ENCODE data around the gene CCDC83. TPM values are rescaled to one million over a fixed set of nuclear protein-coding genes. Genes with fewer than 3 reads are reported as not detected.
"Not testable (repeated sequence)": the region's sequence is repeated elsewhere in the genome, so short reads cannot be mapped to it uniquely, and the experiment has no call there.

CCDC83 gene
- total RNA-seq, 2 donors from 2014 or later = 0.22 TPM; not detected in 1

GRCh38 chr11:85822814-85823213 lies 32.4 kb upstream of the CCDC83 start:
- H3K36me3 Mint-ChIP-seq (ENCODE audit: low read depth) = no peaks in the 10 kb centered on the region
- H3K4me3 Mint-ChIP-seq = no peak overlapping the region
- peak overlapping the region; percentile 100 for H3K27ac Mint-ChIP-seq
- H3K9me3 ChIP-seq (ENCODE audit: control insufficient read depth, low read length, poor library complexity, severe bottlenecking) = no peaks in the 10 kb centered on the region
- no peak for DNase-seq
- H3K27me3 Mint-ChIP-seq = no peaks in the 10 kb centered on the region
- H3K4me1 Mint-ChIP-seq = peaks cover 63% of the 10 kb centered on the region
- ATAC-seq = no peak

DNA sequence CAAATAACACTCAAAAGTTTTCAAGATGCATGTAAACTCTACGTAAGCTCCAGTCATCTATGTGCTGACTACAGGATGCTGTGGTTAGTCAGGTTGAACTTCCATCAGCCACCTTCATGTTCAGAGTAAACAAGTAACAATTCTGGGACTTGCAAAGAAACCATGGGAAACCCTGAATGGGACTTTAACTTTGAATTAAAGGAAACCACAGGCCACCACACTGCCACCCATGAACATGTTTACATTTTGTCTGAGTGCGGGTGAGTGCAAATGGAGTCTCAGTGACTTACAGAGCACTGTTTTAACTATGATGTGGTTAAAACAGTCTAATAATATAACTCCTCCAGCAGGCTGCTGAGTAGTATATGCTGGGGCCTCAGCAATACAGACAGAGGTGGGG lies 31.4 kb upstream of the CCDC83 start:
- Mint-ChIP-seq H3K4me1 (peaks cover 64% of the 10 kb centered on the region), H3K36me3 (ENCODE audit: low read depth) (no peaks in the 10 kb centered on the region), H3K4me3 (peak overlapping the region; percentile 91), H3K27ac (peak overlapping the region; percentile 100), H3K27me3 (no peaks in the 10 kb centered on the region)
- H3K9me3 ChIP-seq (ENCODE audit: control insufficient read depth, low read length, poor library complexity, severe bottlenecking) = no peaks in the 10 kb centered on the region
- ATAC-seq = peak; percentile 86
- DNase-seq = peak; percentile 20 to 66 (median 43)

GRCh38 chr11:85825616-85826015 lies 29.6 kb upstream of the CCDC83 start:
- Mint-ChIP-seq H3K27ac (peak overlapping the region; percentile 100), H3K4me3 (peak overlapping the region; percentile 66), H3K36me3 (ENCODE audit: low read depth) (no peaks in the 10 kb centered on the region), H3K27me3 (no peaks in the 10 kb centered on the region), H3K4me1 (peaks cover 61% of the 10 kb centered on the region)
- DNase-seq (no peak), ATAC-seq (no peak)
- no peaks in the 10 kb centered on the region for H3K9me3 ChIP-seq (ENCODE audit: control insufficient read depth, low read length, poor library complexity, severe bottlenecking)

GRCh38 chr11:85826116-85826855 lies 28.9 kb upstream of the CCDC83 start:
- peaks cover 59% of the 10 kb centered on the region for H3K4me1 Mint-ChIP-seq
- ATAC-seq = no peak
- peak overlapping the region; percentile 65 for H3K4me3 Mint-ChIP-seq
- H3K9me3 ChIP-seq (ENCODE audit: control insufficient read depth, low read length, poor library complexity, severe bottlenecking) = no peaks in the 10 kb centered on the region
- H3K27ac Mint-ChIP-seq = peak overlapping the region; percentile 100
- H3K36me3 Mint-ChIP-seq (ENCODE audit: low read depth) = no peaks in the 10 kb centered on the region
- no peak for DNase-seq
- no peaks in the 10 kb centered on the region for H3K27me3 Mint-ChIP-seq

GRCh38 chr11:85827748-85828639 lies 27.2 kb upstream of the CCDC83 start:
- peaks cover 45% of the 10 kb centered on the region for H3K4me1 Mint-ChIP-seq
- ATAC-seq (peak; percentile 51), DNase-seq (no peak)
- H3K9me3 ChIP-seq (ENCODE audit: control insufficient read depth, low read length, poor library complexity, severe bottlenecking) = no peaks in the 10 kb centered on the region
- H3K4me3 Mint-ChIP-seq = peak overlapping the region; percentile 81
- H3K27me3 Mint-ChIP-seq = no peaks in the 10 kb centered on the region
- no peaks in the 10 kb centered on the region for H3K36me3 Mint-ChIP-seq (ENCODE audit: low read depth)
- H3K27ac Mint-ChIP-seq = peak overlapping the region; percentile 100

GRCh38 chr11:85828640-85828978 lies 26.6 kb upstream of the CCDC83 start:
- peaks cover 41% of the 10 kb centered on the region for H3K4me1 Mint-ChIP-seq
- no peak for ATAC-seq
- peaks cover 2% of the 10 kb centered on the region for H3K36me3 Mint-ChIP-seq (ENCODE audit: low read depth)
- H3K27ac Mint-ChIP-seq = peak overlapping the region; percentile 100
- no peaks in the 10 kb centered on the region for H3K27me3 Mint-ChIP-seq
- no peak overlapping the region for H3K4me3 Mint-ChIP-seq
- H3K9me3 ChIP-seq (ENCODE audit: control insufficient read depth, low read length, poor library complexity, severe bottlenecking) = no peaks in the 10 kb centered on the region
- no peak for DNase-seq

- H3K4me1 Mint-ChIP-seq = peaks cover 36% of the 10 kb centered on the region
- no peaks in the 10 kb centered on the region for H3K9me3 ChIP-seq (ENCODE audit: control insufficient read depth, low read length, poor library complexity, severe bottlenecking)
- no peak overlapping the region for H3K4me3 Mint-ChIP-seq
- H3K36me3 Mint-ChIP-seq (ENCODE audit: low read depth) = peaks cover 2% of the 10 kb centered on the region
- ATAC-seq (no peak), DNase-seq (no peak)
- peak overlapping the region; percentile 100 for H3K27ac Mint-ChIP-seq
- no peaks in the 10 kb centered on the region for H3K27me3 Mint-ChIP-seq
Observed at GRCh38 chr11:85829172-85829571, 26.0 kb upstream of the CCDC83 start.

DNA sequence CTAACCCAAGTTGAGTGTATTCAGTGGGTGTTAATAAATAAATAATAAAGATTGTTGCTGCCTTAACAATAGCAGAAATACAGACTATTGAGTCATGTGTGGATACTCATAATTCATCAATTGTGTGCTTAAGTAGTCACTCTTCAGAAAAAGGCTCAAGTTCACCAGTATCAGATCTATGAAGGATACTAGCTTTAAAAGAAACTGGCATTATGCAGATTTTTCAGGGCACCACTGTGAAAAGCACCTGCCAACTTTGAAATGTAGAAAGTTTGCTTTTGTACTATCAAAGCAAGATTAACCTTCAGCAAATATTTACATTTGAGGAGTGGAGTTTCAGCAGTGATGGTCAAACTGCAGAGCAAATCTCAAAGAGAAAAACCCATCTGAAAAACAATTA lies 24.1 kb upstream of the CCDC83 start:
- Mint-ChIP-seq H3K36me3 (ENCODE audit: low read depth) (peaks cover 2% of the 10 kb centered on the region), H3K4me3 (no peak overlapping the region), H3K4me1 (peaks cover 19% of the 10 kb centered on the region), H3K27me3 (no peaks in the 10 kb centered on the region), H3K27ac (no peak overlapping the region)
- no peak for DNase-seq
- ATAC-seq = no peak
- no peaks in the 10 kb centered on the region for H3K9me3 ChIP-seq (ENCODE audit: control insufficient read depth, low read length, poor library complexity, severe bottlenecking)

GRCh38 chr11:85835263-85835662 lies 19.9 kb upstream of the CCDC83 start:
- no peak for DNase-seq
- no peaks in the 10 kb centered on the region for H3K9me3 ChIP-seq (ENCODE audit: control insufficient read depth, low read length, poor library complexity, severe bottlenecking)
- peaks cover 2% of the 10 kb centered on the region for H3K4me1 Mint-ChIP-seq
- no peak for ATAC-seq
- peaks cover 6% of the 10 kb centered on the region for H3K27me3 Mint-ChIP-seq
- peaks cover 2% of the 10 kb centered on the region for H3K36me3 Mint-ChIP-seq (ENCODE audit: low read depth)
- no peak overlapping the region for H3K27ac Mint-ChIP-seq
- no peak overlapping the region for H3K4me3 Mint-ChIP-seq

- peaks cover 2% of the 10 kb centered on the region for H3K36me3 Mint-ChIP-seq (ENCODE audit: low read depth)
- ATAC-seq = no peak
- no peak overlapping the region for H3K27ac Mint-ChIP-seq
- no peak for DNase-seq
- H3K27me3 Mint-ChIP-seq = peaks cover 7% of the 10 kb centered on the region
- H3K4me1 Mint-ChIP-seq = peaks cover 2% of the 10 kb centered on the region
- H3K4me3 Mint-ChIP-seq = no peak overlapping the region
- no peaks in the 10 kb centered on the region for H3K9me3 ChIP-seq (ENCODE audit: control insufficient read depth, low read length, poor library complexity, severe bottlenecking)
Observed at GRCh38 chr11:85835729-85836128, 19.5 kb upstream of the CCDC83 start.

DNA sequence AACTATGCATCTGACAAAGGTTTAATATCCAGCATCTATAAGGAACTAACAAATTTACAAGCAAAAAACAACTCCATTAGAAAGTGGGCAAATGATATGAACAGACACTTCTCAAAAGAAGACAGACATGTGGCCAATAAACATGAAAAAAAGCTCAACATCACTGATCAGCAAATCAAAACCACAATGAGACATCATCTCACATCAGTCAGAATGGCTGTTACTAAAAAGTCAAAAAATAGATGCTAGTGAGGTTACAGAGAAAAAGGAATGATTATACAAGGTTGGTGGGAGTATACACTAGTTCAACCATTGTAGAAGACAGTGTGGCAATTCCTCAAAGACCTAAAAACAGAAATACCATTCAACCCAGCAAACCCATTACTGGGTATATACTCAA lies 14.3 kb upstream of the CCDC83 start:
- not testable (repeated sequence) for H3K27ac Mint-ChIP-seq; H3K4me1 Mint-ChIP-seq; H3K9me3 ChIP-seq (ENCODE audit: control insufficient read depth, low read length, poor library complexity, severe bottlenecking); H3K4me3 Mint-ChIP-seq; DNase-seq; H3K27me3 Mint-ChIP-seq; ATAC-seq; H3K36me3 Mint-ChIP-seq (ENCODE audit: low read depth)

GRCh38 chr11:85843929-85844328 lies 11.3 kb upstream of the CCDC83 start:
- Mint-ChIP-seq H3K4me1 (peaks cover 6% of the 10 kb centered on the region), H3K36me3 (ENCODE audit: low read depth) (no peaks in the 10 kb centered on the region), H3K27ac (no peak overlapping the region), H3K4me3 (no peak overlapping the region), H3K27me3 (peaks cover 7% of the 10 kb centered on the region)
- DNase-seq = no peak
- H3K9me3 ChIP-seq (ENCODE audit: control insufficient read depth, low read length, poor library complexity, severe bottlenecking) = no peaks in the 10 kb centered on the region
- no peak for ATAC-seq

- Mint-ChIP-seq H3K4me3 (no peak overlapping the region), H3K27me3 (peaks cover 7% of the 10 kb centered on the region), H3K36me3 (ENCODE audit: low read depth) (no peaks in the 10 kb centered on the region), H3K4me1 (peaks cover 6% of the 10 kb centered on the region), H3K27ac (no peak overlapping the region)
- ATAC-seq (no peak), DNase-seq (no peak)
- no peaks in the 10 kb centered on the region for H3K9me3 ChIP-seq (ENCODE audit: control insufficient read depth, low read length, poor library complexity, severe bottlenecking)
Observed at GRCh38 chr11:85844439-85845123, 10.6 kb upstream of the CCDC83 start.

Data from T-helper 17 cell (primary cell).